ENCODE data around the gene CYP20A1.
A peak's percentile ranks its signal among the peaks of the same experiment; 100 is the strongest.
"Not testable (repeated sequence)": the region's sequence is repeated elsewhere in the genome, so short reads cannot be mapped to it uniquely, and the experiment has no call there.

Gene CYP20A1

DNA sequence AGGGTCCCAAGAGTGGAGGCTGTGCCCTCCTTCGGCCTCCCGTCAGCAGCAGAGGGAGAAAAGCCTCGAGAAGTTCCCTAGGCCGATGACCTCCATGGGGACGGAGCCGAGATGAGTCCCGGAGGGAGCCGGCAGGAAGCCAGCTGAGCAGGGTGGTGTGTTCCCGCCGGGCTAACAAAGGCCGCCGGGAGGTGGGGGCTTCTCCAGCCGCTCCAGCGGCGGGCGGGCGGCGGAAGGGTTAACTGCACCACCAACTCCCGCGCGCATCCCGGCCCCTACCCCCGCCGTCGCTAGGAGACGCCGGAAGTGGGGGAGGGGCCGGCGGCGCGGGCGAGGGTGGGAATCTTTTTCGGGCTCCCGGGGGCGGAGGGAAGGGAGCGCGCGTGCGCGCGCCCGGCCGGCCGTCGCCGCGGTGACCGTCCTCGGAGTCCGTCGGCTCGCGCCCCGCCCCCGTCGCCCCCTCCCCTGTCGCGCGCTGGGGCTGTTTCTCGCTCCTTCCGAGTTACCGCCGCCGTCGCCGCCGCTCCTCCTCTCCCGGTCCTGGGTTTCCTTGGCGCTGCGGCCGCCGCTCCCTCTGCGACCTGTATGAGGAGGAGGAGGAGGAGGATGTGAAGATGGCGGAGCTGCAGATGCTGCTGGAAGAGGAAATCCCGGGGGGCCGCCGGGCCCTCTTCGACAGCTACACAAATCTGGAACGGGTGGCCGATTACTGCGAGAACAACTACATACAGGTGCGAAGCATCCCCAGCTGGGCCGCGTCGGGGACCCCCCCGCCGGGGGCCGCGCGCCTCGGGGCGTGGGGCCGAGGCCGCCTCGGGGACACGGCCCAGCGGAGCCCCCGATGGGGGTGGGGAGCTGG lies 89.3 kb downstream of the CYP20A1 start, which contains the start of gene ABI2:
Gene ABI2, plus strand, starts transcription at position 494 of the 859 bp plus-strand sequence. Its CDS starts 121 bp downstream, at position 615.
- TF ChIP-seq ZNF274 (IDR thresholded peaks at IDR 0.05; ENCODE audit: low read depth, low read length) = no peak
- peak within 1 kb of the TSS; percentile 90 for H3K4me3 ChIP-seq (ENCODE audit: low read length)

DNA sequence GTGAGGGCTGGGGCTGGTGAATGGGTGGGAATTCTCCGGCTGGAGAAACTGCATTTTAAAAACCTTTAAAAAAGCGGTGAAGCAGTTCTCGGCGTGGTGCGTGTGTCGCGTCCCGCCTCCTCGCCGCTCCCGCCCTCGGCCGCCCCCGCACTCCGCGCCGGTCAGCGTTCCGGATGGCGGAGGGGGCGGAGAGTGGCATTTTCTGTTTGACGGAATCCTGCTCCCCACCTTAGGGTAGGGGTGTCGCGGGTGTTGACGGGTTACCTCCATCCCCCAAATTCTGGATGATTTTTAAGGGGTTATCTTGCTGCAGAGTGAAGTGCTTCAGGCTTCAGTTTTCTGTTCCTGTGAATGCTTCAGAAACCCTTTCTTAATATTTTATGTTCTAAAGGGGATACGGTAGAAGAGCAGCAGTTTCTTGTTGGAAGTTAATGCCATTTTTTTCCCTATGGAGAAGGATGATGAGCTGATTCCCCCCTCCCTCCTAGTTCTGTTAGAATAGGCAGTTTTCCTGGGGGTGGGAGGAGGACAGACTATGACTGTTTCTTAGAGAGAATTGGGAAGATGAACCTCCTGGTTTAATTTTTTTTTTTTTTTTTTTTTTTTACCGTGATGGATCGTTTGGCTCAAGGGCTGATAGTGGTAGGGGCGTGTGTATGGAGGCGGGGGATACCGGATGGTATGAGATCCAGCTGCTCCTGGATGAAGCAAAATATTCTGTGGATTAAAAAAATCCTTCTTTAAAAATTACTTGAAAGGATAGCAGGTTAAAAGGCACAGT lies 90.1 kb downstream of the CYP20A1 start:
- H3K4me3 ChIP-seq (ENCODE audit: low read length) = peak overlapping the region; percentile 90
- TF ChIP-seq ZNF274 (IDR thresholded peaks at IDR 0.05; ENCODE audit: low read depth, low read length) = no peak

DNA sequence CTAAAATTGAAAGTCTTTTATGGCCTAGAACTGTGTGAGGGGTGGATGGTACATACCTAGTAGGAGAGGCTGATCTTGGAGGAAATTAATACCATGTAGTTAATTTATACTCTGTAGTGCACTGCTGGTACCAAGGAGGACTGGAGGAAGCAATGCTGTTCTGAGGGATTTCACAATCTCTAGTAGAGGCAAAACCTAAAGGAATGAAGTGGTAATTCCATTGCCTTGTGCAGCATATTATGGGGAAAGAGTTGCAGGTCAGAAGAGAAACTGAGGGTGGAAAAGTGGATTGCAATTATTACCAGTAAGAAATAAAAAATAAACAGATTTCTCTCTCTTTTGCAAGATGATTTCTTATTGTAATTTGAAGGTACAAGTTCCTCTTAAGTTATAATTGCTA lies 91.6 kb downstream of the CYP20A1 start:
- H3K4me3 ChIP-seq (ENCODE audit: low read length) = no peak overlapping the region; the same call in 1 of the 2 replicates
- TF ChIP-seq ZNF274 (IDR thresholded peaks at IDR 0.05; ENCODE audit: low read depth, low read length) = no peak

DNA sequence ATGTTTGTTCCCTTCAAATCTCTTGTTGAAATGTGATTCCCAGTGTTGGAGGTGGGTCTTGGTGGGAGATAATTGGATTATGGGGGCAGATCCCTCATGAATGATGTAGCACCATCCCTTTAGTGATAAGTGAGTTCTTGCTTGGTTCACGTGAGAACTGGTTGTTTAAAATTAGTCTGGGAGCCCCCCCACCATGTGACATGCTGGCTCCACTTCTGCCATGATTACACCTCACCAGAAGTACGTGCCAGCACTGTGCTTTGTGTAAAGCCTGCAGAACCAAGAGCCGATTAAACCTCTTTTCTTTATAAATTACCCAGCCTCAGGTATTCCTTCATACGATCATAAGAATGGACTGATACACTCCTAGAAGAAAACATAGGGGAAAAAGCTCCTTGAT lies 99.5 kb downstream of the CYP20A1 start:
- H3K4me3 ChIP-seq (ENCODE audit: low read length) = no peak overlapping the region
- TF ChIP-seq ZNF274 (IDR thresholded peaks at IDR 0.05; ENCODE audit: low read depth, low read length) = no peak

DNA sequence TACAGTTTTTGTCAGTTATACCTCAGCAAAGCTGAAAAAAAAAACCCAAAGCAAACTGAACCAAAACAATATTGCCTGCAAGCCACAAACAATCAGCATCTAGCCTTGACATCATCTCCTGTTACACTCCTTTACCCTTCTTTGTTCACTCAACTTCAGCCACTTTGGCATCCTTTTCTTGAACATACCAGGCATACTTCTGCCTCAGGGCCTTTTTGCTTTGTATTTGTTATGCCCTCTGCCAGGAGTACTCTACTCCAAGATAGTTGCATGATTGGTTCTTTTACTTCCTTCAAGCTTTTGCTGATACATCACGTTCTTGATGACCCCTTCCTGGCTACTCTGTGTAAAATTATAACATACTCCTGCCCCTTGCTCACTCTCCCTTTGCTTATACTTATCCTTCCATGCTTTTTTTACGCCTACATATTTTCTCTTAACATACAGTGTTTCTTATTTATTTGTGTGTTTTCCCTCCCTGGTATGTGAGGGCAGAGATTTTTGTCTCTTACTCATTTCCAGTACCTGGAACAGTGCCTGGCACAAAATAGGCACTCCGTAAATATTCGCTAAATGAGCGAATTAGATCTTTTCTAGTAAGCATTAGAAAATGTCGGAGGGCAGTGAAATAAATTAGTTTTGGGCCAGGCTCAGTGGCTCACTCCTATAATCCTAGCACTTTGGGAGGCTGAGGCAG lies 102.1 kb downstream of the CYP20A1 start:
- TF ChIP-seq ZNF274 (IDR thresholded peaks at IDR 0.05; ENCODE audit: low read depth, low read length) = no peak

DNA sequence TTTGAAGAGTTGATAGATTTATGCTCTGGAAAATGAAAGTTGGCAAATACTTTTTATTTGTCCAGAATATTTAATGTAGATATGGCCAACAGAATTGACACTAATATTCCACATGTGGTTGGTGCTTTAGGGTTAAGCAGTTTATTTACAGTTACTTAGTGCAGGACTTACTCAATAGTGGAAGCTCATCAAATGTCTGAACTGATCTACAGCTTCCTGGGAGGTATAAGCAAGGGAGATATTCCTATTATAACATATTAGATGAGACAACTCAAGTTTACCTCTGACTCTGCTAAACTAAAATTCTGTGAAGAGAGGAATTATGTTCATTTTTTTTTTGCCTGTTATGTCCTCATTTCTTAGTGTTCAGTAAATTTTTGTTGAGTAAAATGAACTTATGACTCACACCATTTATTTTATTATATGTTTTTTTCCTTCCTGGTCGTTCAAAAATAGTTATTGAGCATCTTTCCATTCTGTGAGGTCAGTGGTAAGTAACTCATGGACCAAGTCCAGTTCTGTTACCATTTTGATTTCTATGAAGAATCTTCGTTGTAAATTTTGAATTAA lies 103.0 kb downstream of the CYP20A1 start:
- H3K4me3 ChIP-seq (ENCODE audit: low read length) = no peak overlapping the region
- TF ChIP-seq ZNF274 (IDR thresholded peaks at IDR 0.05; ENCODE audit: low read depth, low read length) = no peak

More for the DNA sequence above, 102.1 kb downstream of the CYP20A1 start:
- no peak overlapping the region for H3K4me3 ChIP-seq (ENCODE audit: low read length)

DNA sequence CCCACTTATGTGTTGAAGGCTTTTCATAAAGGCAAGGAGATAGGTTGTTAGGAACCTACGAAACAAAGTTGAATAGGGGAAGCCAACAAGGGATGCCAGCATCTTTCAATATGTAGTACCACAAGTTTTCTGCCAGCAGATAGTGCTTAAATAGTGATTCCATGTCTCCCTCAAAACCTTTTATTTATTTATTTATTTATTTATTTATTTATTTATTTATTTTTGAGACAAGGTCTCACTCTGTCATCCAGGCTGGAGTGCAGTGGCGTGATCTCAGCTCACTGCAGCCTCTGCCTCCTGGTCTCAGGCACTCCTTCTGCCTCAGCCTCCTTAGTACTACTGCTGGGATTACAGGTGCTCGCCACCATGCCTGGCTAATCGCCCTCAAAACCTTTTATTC lies 103.6 kb downstream of the CYP20A1 start:
- not testable (repeated sequence) for H3K4me3 ChIP-seq (ENCODE audit: low read length)

DNA sequence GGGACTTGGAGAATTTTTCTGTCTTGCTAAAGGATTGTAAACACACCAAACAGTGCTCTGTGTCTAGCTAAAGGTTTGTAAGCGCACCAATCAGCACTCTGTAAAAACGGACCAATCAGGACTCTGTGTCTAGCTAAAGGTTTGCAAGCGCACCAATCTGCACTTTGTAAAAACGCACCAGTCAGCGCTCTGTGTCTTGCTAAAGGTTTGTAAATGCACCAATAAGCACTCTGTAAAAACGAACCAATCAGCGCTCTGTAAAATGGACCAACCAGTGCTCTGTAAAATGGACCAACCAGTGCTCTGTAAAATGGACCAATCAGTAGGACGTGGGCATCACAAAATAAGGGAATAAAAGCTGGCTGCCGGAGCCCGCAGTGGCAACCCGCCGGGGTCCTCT lies 105.8 kb downstream of the CYP20A1 start:
- H3K4me3 ChIP-seq (ENCODE audit: low read length) = no peak overlapping the region
- no peak for TF ChIP-seq ZNF274 (IDR thresholded peaks at IDR 0.05; ENCODE audit: low read depth, low read length)

DNA sequence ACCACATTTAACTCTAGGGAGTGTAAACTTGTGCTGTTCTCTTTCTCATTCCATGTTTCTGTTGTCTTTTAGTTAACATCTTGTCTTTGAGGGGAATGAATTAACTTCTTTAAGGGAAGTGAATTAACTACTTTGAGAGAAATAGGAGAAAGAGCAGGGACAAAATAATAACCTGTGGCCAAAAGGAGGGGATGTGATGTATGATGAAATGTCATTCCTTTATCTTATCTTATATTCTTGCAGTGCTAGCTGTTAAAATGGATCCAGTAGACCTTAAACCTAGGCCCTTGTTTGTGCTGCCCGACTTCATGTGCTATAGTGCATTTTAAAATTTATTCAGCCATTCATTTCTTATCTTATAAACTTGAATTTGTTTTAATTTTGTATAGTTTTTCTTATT lies 107.8 kb downstream of the CYP20A1 start:
- no peak for TF ChIP-seq ZNF274 (IDR thresholded peaks at IDR 0.05; ENCODE audit: low read depth, low read length)
- H3K4me3 ChIP-seq (ENCODE audit: low read length) = no peak overlapping the region

DNA sequence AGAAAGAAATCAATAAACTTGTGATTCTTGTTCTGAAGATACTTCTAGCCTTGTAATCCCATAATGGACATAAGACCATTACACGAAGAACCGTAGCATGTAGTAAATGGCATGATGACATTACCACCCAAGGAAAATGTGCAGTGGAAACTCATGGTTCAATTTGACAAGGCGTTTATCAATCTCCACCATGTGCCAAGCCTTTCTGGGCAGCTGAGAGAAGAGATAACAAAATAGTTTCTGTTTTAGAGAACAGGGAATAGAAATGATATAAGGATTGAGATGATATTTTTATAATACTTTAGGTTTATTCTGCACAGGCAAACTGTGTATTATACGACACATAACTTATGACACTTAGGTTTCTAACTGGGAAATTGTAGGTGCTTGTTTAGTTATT lies 108.6 kb downstream of the CYP20A1 start:
- no peak for TF ChIP-seq ZNF274 (IDR thresholded peaks at IDR 0.05; ENCODE audit: low read depth, low read length)
- H3K4me3 ChIP-seq (ENCODE audit: low read length) = no peak overlapping the region

DNA sequence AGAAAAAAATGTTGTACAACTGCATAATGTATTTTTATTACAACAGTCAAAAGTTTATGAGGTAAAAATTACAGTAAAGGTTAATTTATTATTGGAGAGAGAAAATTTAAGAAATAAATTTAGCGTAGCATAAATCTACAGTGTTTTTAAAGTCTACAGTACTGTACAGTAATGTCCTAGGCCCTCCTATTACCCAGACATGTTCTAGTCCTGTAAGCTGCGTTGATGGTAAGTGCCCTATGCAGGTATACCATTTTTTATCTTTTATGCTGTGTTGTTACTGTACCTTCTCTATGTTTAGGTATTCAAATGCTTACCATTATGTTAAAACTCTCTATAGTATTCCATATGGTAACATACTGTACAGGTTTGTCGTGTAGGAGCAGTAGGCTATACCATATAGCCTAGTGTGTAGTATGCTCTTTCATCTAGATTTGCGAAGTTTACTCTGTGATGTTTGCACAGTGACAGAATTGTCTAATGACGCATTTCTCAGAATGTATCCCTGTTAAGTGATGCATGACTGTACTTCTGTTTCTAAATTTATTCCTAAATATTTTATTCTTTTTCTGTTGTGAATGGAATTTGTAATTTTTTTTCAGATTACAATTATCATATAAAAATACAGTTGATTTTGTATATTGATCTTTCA lies 113.9 kb downstream of the CYP20A1 start:
- no peak overlapping the region for H3K4me3 ChIP-seq (ENCODE audit: low read length)

DNA sequence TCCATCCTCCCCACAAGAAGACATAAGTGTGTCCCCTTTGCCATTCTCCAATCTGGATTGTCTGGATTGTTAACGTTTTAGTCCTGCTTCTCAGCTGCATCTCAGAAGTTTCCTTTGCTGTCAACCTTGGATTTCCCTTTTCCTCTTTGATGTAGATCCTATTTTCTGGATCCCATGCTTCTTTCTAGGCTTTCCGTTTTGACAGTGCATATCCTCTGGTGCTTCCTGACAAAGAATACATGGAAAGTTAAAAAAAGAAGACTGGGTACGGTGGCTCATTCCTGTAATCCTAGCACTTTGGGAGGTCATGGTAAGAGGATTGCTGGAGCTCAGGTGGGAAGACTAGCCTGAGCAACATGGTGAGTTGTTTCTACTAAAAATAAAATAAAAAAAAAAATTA lies 116.1 kb downstream of the CYP20A1 start:
- TF ChIP-seq ZNF274 (IDR thresholded peaks at IDR 0.05; ENCODE audit: low read depth, low read length) = no peak
- no peak overlapping the region for H3K4me3 ChIP-seq (ENCODE audit: low read length)

More for the DNA sequence above, 113.9 kb downstream of the CYP20A1 start:
- no peak for TF ChIP-seq ZNF274 (IDR thresholded peaks at IDR 0.05; ENCODE audit: low read depth, low read length)

Data from GM08714 (cell line).